ENCODE measurements around the gene GSK3B. TPM values are rescaled to one million over a fixed set of nuclear protein-coding genes. Genes with fewer than 3 reads are reported as not detected.
A peak's percentile ranks its signal among the peaks of the same experiment; 100 is the strongest.

GSK3B gene
- polyA plus RNA-seq, 3 donors: 16.2 to 20.6 (median 20.5) TPM

DNA sequence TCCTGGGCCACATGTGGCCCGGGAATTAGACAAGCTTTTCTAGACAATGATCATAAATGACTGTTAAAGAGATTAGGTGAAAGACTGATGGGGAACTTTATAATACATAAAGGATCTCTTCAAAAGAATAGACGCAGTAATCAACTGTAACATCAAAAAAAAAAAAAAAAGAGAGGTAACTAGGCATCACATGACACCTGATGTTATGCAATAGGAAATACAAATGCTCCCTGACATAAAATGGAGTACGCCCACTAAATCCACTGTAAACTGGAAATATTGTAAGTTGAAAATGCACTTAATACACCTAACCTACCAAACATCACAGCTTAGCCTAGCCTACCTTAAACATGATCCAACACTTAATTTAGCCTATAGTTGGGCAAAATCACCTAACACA lies 27.2 kb downstream of the GSK3B start:
- H2AFZ ChIP-seq (ENCODE audit: insufficient read depth, low read depth, low read length, poor library complexity, severe bottlenecking): no peak overlapping the region
- Mint-ChIP-seq H3K9me3 (peaks cover 0 to 2% (median 0%) of the 10 kb centered on the region in 7 donors), H3K27me3 (ENCODE audit: low read depth in 3 of 3) (no peaks in the 10 kb centered on the region), H3K4me1 (peaks cover 42% of the 10 kb centered on the region), H3K27ac (peak overlapping the region in 1 of 7 donors; percentile 58), H3K4me3 (no peak overlapping the region), H3K36me3 (peaks cover 8 to 13% of the 10 kb centered on the region in 2 donors)
- peak in 1 of 3 donors; percentile 23 for DNase-seq
- H3K9ac ChIP-seq (ENCODE audit: insufficient read depth, low read length, poor library complexity, severe bottlenecking): no peak overlapping the region
- H3K27me3 ChIP-seq (ENCODE audit: control insufficient read depth in 2 of 2, insufficient read depth in 2 of 2, low read length in 2 of 2): no peaks in the 10 kb centered on the region
- TF ChIP-seq, protein P1, sequence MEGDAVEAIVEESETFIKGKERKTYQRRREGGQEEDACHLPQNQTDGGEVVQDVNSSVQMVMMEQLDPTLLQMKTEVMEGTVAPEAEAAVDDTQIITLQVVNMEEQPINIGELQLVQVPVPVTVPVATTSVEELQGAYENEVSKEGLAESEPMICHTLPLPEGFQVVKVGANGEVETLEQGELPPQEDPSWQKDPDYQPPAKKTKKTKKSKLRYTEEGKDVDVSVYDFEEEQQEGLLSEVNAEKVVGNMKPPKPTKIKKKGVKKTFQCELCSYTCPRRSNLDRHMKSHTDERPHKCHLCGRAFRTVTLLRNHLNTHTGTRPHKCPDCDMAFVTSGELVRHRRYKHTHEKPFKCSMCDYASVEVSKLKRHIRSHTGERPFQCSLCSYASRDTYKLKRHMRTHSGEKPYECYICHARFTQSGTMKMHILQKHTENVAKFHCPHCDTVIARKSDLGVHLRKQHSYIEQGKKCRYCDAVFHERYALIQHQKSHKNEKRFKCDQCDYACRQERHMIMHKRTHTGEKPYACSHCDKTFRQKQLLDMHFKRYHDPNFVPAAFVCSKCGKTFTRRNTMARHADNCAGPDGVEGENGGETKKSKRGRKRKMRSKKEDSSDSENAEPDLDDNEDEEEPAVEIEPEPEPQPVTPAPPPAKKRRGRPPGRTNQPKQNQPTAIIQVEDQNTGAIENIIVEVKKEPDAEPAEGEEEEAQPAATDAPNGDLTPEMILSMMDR (IDR thresholded peaks at IDR 0.05): no peak
- no CpG with 5 or more reads among the region's 3 CpGs for WGBS (ENCODE audit: insufficient coverage)
- H3K4me1 ChIP-seq (ENCODE audit: control insufficient read depth in 1 of 2, insufficient read depth in 2 of 2, low read length in 2 of 2): peaks cover 10 to 15% of the 10 kb centered on the region in 2 donors
- peaks cover 100% of the 10 kb centered on the region for H3K79me2 ChIP-seq (ENCODE audit: insufficient read depth, low read length)
- H4K20me1 ChIP-seq (ENCODE audit: insufficient read depth, low read length): peaks cover 91% of the 10 kb centered on the region
- H3K4me2 ChIP-seq (replicated peaks; ENCODE audit: extremely low read depth, low read length, poor library complexity, severe bottlenecking): no peak overlapping the region
- no peaks in the 10 kb centered on the region for H3K36me3 ChIP-seq (replicated peaks in 1 of 2; ENCODE audit: control insufficient read depth in 1 of 2, insufficient read depth in 2 of 2, low read length in 2 of 2)
- H3K27ac ChIP-seq (ENCODE audit: low read depth in 1 of 2, low read length in 2 of 2): no peak overlapping the region
- intact Hi-C loops (cut with micrococcal nuclease): no loop called here
- no peak overlapping the region for H3K4me3 ChIP-seq (replicated peaks in 1 of 3; ENCODE audit: low read depth in 2 of 3, low read length in 3 of 3)
- H3K9me3 ChIP-seq (replicated peaks in 1 of 2; ENCODE audit: control insufficient read depth in 1 of 2, insufficient read depth in 1 of 2, low read length in 2 of 2): no peaks in the 10 kb centered on the region

DNA sequence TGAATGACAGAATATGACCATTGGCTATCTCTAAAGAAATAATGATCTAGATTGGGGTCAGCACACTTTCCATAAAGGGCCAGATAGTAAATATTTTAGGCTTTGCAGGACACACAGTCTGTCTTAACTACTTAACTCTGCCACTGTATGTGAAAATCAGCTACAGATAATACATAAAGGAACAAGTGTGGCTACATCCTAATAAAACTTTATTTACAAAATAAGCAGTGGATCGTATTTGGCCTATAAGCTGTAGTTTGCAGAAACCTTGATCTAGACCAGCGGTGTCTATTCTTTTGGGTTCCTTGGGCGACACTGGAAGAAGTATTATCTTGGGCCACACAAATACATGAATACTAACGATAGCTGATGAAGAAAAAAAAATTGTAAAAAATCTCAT lies 27.6 kb downstream of the GSK3B start:
- H2AFZ ChIP-seq (ENCODE audit: insufficient read depth, low read depth, low read length, poor library complexity, severe bottlenecking): no peak overlapping the region
- peaks cover 10 to 15% of the 10 kb centered on the region in 2 donors for H3K4me1 ChIP-seq (ENCODE audit: control insufficient read depth in 1 of 2, insufficient read depth in 2 of 2, low read length in 2 of 2)
- WGBS (ENCODE audit: insufficient coverage): 80% methylated on average over 1 of the region's 4 CpGs
- H3K9me3 Mint-ChIP-seq: peaks cover 0 to 2% (median 0%) of the 10 kb centered on the region in 7 donors
- no peak overlapping the region for H3K27ac Mint-ChIP-seq
- H3K4me3 ChIP-seq (replicated peaks in 1 of 3; ENCODE audit: low read depth in 2 of 3, low read length in 3 of 3): no peak overlapping the region
- H3K36me3 Mint-ChIP-seq: peaks cover 6 to 13% of the 10 kb centered on the region in 2 donors
- no peak overlapping the region for H3K9ac ChIP-seq (ENCODE audit: insufficient read depth, low read length, poor library complexity, severe bottlenecking)
- TF ChIP-seq, protein P1 (IDR thresholded peaks at IDR 0.05): no peak
- H3K4me3 Mint-ChIP-seq: no peak overlapping the region
- H3K4me1 Mint-ChIP-seq: peaks cover 41% of the 10 kb centered on the region
- H3K36me3 ChIP-seq (replicated peaks in 1 of 2; ENCODE audit: control insufficient read depth in 1 of 2, insufficient read depth in 2 of 2, low read length in 2 of 2): no peaks in the 10 kb centered on the region
- H4K20me1 ChIP-seq (ENCODE audit: insufficient read depth, low read length): peaks cover 91% of the 10 kb centered on the region
- H3K27ac ChIP-seq (ENCODE audit: low read depth in 1 of 2, low read length in 2 of 2): no peak overlapping the region
- no peak for DNase-seq
- no peaks in the 10 kb centered on the region for H3K27me3 ChIP-seq (ENCODE audit: control insufficient read depth in 2 of 2, insufficient read depth in 2 of 2, low read length in 2 of 2)
- no peaks in the 10 kb centered on the region for H3K9me3 ChIP-seq (replicated peaks in 1 of 2; ENCODE audit: control insufficient read depth in 1 of 2, insufficient read depth in 1 of 2, low read length in 2 of 2)
- intact Hi-C loops (cut with micrococcal nuclease): no loop called here
- no peak overlapping the region for H3K4me2 ChIP-seq (replicated peaks; ENCODE audit: extremely low read depth, low read length, poor library complexity, severe bottlenecking)
- H3K79me2 ChIP-seq (ENCODE audit: insufficient read depth, low read length): peaks cover 100% of the 10 kb centered on the region
- H3K27me3 Mint-ChIP-seq (ENCODE audit: low read depth in 3 of 3): no peaks in the 10 kb centered on the region

Measured in CD14-positive monocyte (primary cell).